HL-60/S4 treated with retinoic acid at 250 ng/mL for 4 days and 3 days (cell line): ENCODE results near the gene SLC39A5.
"Not testable (repeated sequence)": the region's sequence is repeated elsewhere in the genome, so short reads cannot be mapped to it uniquely, and the experiment has no call there.

ENCODE experiments used
- in situ Hi-C: fragments of 300-500 bp; cut with MboI; formaldehyde crosslinking; loops from 2 replicates; pipeline ENCODE4 v1.7.0; 2022; ENCODE audit warnings: low sequenced_read_pairs

SLC39A5 gene

GRCh38 chr12:56242986-56243385, 13.1 kb downstream of the SLC39A5 start:
- in situ Hi-C loops = no loop called here

DNA sequence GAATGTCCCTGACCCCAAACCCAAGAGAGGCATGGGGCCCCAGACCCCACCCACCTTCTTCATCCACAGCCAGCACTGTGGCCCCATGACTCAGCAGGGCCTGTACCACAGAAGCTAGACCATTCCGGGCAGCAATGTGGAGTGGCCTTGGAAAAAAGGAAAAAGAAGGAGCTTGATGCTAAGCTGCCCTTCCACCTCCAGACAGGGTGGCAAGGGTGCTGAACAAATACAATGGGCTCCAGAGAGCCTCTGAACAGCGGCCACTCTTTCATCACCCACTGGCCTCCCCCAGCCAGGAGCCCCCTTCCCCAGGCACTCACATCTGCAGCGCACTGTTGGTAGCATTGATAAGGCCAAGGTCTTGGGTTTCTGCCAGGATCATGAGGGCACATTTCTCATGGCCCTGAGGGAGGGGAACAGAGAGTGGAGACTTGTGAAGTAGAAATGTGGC, 13.9 kb downstream of the SLC39A5 start:
- in situ Hi-C loops = no loop called here

DNA sequence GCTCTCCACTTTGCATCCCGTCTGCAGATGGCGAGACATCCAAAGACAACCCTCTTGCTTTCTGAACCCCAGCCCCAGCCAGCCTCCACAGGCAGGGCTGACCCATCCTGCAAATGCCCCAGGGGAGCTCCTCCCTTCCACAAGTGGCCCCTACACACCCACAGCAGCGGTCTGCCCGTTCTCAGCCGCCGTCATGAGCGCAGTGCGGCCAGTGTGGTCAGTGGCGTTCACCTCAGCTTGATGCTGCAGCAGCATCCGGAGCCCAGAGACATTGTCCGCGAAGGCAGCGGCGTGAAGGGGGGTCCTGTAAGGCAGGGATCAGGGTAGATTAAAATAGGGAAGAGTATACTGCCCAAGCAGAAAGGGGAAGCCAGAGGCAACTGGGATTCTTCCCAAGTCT, 14.6 kb downstream of the SLC39A5 start:
- in situ Hi-C loops = no loop called here

DNA sequence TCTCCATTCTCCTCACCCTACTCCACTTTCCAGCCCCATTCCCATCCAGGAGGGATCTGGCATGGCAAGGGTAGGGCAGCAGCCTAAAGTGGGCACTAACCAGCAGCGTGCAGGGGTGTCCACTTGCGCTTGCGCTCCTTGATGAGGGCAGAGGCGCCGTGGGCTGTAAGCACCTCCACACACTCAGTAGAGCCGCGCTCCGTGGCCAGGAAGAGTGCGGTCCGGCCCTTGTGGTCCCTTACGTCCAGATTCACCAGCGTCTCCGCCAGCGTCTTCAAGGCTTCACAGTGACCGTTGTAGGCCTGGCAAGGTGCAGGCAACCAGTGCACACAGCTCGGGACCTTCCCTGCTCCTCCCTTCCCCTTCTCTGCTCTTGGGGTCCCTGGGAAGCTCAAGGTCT, 18.1 kb downstream of the SLC39A5 start:
- in situ Hi-C loops = no loop called here

DNA sequence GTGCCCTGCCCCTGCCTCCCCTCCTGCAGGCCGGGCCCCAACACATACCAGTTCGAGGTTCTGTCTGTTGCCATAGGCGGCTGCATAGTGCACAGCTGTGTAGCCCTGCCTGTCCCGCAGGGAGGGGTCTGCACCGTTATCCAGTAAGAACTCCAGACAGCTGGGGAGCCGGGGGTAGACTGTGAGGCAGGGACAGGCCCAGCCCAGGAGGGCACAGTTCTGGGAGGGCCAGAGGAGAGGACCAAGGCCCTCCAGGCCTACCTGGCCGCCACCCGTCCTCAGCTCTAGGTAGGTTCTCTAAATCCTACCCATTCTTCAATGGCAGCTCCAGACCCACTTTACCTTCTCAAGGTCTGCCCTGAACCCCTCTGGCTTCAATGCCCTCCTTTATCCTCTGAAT, 18.9 kb downstream of the SLC39A5 start:
- in situ Hi-C loops = no loop called here

DNA sequence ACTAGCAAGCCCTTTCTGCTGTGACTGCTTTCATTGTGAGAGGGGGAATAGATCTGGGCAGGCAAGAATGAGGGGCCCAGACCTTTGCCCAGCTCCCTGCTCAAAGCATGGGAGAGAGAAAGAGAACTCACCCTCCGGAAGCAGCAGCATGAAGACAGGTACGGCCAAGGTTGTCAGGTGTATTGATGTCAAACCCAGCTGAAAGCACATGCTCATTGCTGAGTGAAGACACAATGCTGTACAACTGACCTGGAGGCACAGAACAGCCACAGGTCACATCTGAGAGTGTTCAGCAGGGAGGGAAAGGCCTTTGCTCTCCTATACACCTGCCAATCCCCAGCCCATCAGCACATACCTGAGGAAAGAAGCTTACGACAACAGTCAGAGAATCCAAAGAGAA, 22.8 kb downstream of the SLC39A5 start:
- in situ Hi-C loops = no loop called here

DNA sequence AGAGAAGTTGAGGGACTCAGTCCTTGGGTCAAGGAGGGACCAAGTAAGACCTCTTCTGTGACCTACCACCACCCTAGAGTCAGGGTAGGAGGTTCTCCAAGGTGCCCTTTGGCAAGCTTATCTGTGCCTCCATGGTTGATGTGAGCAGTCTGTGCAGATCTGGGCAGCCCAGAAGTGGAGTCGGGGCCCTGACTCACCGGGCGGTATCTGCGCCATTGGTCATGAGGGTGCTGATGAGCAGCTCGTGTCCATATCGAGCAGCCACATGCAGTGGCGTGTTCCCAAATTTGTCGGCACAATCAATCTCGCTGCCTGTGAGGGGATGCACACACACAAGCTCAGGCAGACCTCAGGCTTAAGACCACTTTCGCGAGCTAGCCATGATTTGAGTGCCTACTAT, 23.2 kb downstream of the SLC39A5 start:
- in situ Hi-C loops = no loop called here

GRCh38 chr12:56255671-56256070, 25.8 kb downstream of the SLC39A5 start:
- in situ Hi-C loops = no loop called here

DNA sequence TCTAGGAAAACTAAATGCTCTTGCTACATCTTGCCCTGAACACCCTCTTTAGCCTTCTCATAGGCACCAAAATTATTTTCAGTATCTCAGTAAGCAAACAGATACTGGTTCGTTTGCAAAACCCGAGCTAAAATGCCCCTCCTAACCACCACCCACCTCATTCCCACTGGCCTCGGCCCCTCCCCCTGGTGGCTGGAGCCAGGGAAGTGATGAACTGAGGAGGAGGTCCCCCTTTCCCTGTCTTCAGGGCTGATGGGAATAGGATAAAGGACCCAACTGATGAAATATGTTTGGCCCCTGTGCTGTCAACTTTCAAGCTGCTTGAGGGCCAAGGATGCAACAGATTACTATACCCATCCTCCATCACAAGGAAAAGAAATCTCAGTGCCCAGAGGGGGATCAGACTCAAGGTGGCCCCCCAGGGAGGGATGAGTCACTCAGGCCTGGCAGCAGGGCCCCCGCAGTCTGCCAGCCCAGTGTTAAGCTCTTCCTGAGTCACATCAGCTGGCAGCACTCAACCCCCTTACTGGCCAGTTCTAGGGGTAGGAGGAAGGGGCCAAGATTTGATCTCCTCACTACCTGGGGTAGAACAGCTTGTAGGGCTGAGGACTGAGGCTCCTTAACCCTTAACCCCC, 26.6 kb downstream of the SLC39A5 start:
- in situ Hi-C loops = no loop called here

- in situ Hi-C loops = no loop called here
Measured at GRCh38 chr12:56257071-56257470, 27.2 kb downstream of the SLC39A5 start.

DNA sequence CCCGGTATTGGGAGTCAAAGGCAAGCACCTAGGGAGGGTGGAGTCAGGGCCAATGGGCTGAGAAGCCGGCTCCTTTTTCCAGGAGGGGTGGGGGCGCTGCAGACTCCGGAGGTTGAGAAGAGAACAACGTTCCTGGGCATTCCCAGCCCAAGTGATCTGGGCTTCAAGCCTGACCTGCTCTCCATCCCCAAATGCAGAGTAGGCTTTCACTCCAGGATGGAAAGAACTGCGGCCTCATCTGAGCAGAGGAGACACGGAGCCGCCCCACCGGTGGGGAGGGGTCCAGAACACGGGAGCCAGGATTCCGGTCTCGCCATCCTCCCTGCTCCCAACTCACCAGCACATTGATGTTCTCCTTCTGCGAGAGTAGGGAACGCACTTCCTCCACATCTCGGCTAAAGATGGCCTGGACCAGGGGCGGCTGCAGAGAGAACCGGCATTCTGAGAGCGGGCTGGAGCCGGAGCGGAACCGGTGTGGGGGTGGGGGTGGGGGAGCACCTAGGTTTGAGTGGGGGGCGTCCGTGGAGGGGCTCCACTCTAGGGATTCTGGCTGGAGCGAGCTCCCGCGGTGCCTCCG, 27.7 kb downstream of the SLC39A5 start:
- in situ Hi-C loops = no loop called here

- in situ Hi-C loops = no loop called here
Measured at GRCh38 chr12:56258068-56258819, 28.4 kb downstream of the SLC39A5 start, which contains the start of gene ANKRD52. Gene ANKRD52, minus strand, starts transcription at chr12:56258384. Its CDS starts 115 bp downstream, at chr12:56258269.

GRCh38 chr12:56258820-56259183, 29.0 kb downstream of the SLC39A5 start:
- in situ Hi-C loops = no loop called here

GRCh38 chr12:56260380-56260779, 30.5 kb downstream of the SLC39A5 start:
- in situ Hi-C loops = no loop called here

DNA sequence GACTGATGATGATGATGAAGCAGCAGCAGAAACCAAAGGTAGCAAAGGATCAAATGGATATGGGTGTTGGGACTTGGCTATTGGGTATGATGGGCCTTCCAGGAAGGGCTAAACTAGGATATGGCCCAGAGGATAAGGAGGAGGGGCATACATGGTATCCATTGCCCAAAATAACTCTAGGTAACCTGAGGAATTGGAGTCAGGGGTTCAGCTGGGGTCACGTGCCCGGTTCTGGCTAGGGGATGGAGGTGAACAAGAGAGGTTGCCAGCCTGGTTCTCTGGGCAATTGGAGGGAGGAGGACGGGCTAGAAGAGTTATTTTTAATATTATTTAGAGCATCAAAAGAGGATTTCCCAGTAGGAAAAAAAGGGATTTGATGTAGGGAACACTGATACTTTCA, 31.1 kb downstream of the SLC39A5 start:
- in situ Hi-C loops = no loop called here

- in situ Hi-C loops = no loop called here
Measured at GRCh38 chr12:56261503-56262232, 31.8 kb downstream of the SLC39A5 start.

DNA sequence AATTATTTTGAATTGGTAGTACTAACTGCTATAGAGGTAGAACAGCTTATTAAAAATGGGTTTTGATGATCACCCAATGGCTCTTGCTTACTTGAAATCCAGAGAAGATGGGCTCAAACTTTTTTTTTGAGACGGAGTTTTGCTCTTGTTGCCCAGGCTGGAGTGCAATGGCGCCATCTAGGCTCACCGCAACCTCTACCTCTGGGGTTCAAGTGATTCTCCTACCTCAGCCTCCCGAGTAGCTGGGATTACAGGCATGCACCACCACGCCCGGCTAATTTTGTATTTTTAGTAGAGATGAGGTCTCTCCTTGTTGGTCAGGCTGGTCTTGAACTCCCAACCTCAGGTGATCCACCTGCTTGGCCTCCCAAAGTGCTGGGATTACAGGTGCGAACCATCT, 33.1 kb downstream of the SLC39A5 start:
- in situ Hi-C loops = not testable (repeated sequence)

DNA sequence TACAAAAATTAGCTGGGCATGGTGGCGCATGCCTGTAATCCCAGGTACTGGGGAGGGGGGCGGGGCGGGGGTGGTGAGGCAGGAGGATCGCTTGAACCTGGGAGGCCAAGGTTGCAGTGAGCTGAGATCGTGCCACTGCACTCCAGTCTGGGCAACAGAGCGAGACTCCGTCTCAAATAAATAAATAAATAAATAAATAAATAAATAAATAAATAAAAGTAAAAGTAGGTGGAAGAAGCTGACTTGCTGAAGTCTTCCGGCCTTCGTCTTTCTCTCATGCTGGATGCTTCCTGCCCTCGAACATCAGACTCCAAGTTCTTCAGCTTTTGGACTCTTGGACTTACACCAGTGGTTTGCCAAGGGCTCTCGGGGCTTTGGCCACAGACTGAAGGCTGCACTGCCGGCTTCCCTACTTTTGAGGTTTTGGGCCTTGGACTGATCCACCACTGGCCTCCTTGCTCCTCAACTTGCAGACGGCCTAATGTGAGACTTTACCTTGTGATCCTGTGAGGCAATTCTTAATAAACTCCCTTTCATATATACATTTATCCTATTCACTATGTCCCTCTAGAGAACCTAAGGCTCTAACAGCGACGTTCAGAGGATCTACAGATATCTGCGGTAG, 36.3 kb downstream of the SLC39A5 start:
- in situ Hi-C loops = not testable (repeated sequence)

DNA sequence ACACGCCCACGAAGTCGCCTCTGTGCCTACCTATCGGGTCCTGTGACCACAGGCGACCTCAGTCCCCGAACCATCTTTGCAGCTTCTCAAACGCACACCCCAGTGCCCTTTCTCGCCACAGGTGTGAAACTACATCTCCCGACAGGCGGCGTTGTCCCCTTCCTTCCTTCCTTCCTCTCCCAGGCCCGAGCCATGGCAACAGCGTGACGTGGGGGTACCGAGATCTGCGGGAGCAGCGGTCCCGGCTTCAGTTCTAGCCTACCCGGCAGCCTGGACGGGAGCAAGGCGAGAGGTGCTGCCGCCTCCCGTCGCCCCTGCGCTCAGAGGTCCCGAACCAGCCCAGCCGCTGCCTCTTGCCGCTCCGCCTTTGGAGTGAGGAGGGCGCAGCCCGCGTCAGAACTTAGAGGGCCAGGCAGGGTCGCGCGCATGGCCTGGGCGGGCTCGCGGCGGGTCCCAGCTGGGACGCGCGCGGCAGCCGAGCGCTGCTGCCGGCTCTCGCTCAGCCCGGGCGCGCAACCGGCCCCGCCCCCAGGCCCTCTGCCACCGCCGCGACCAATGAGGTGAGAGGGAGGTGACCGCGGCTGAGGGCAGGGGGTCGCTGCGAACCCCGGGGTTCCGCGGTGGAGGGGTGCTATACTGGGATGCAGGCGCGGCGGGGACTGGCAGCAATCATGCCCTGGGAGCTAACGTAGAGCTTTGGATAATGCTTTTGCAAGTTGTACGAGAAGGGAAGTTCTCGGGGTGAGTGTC, 37.0 kb downstream of the SLC39A5 start, which contains the start of gene COQ10A:
Gene COQ10A (plus strand): TSS at position 250 of the 750 bp plus-strand sequence. CDS start 177 bp downstream, at position 427.
- in situ Hi-C loops = no loop called here

GRCh38 chr12:56267443-56268071, 37.7 kb downstream of the SLC39A5 start:
- in situ Hi-C loops = no loop called here
